Gastrocnemius medialis (tissue), 4 donors: Measurements from ENCODE around the gene CTRB1.

Source experiments
- CTCF ChIP-seq, 5 experiments: fragments of 450-650 bp in 3 of 5; fragments of 200-600 bp in 2 of 5; sonication (generic) in 2 of 5; IDR thresholded peaks in 4 of 5; conservative IDR thresholded peaks in 1 of 5; 1 replicate in 4 of 5; 2 replicates in 1 of 5; pipeline ENCODE4 v1.5.1; 2016 to 2019; ENCODE audit warnings: antibody characterized with exemption in 5 of 5, mild to moderate bottlenecking in 3 of 5, moderate library complexity in 3 of 5
- POLR2A ChIP-seq, 2 donors: fragments of 450-650 bp; IDR thresholded peaks; one replicate each; pipeline ENCODE4 v1.6.1; 2017; ENCODE audit warnings: antibody characterized with exemption in 2 of 2, mild to moderate bottlenecking in 2 of 2, moderate library complexity in 2 of 2

GRCh38 chr16:75236736-75237397, 18.1 kb downstream of the CTRB1 start:
- TF ChIP-seq CTCF (IDR thresholded peaks at IDR 0.05 in 4 of 5, conservative IDR thresholded peaks at IDR 0.05 in 1 of 5) (no peak), POLR2A (IDR thresholded peaks at IDR 0.05) (no peak)
